Measurements from ENCODE around the gene KIF1A.

The KIF1A gene

DNA sequence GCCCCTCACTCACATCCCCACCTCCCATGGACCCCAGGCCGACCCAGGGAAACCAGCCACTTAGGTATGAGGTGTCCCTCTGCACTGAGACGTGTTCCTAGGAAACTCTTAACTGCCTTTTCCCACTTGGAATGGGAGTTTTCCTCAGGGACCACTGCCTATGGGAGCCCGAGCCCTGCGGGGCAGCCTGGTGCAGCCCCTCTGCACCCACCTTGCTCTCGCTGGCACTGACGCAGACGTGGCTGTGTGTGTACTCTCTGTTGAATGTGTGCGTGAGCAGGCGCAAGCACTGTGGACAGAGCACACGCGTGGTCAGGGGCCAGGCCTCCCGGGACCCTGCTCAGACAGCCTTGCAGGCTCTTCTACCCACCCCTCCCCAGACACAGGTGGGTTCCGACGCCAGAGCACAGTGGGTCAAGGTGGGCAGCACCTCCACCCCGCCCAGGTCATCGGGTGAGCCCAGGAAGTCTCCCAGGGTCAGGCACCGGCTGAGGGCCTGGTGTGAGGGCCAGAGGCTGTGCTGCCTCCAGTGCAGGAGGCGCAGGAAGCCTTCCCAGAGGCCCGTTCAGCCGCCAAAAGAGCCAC lies 98.3 kb downstream of the KIF1A start:
- DNase-seq (ENCODE audit: low read depth): no peak
- no peak overlapping the region for H3K4me3 ChIP-seq (ENCODE audit: control insufficient read depth, low read depth, low read length)
- TF ChIP-seq, protein P1, sequence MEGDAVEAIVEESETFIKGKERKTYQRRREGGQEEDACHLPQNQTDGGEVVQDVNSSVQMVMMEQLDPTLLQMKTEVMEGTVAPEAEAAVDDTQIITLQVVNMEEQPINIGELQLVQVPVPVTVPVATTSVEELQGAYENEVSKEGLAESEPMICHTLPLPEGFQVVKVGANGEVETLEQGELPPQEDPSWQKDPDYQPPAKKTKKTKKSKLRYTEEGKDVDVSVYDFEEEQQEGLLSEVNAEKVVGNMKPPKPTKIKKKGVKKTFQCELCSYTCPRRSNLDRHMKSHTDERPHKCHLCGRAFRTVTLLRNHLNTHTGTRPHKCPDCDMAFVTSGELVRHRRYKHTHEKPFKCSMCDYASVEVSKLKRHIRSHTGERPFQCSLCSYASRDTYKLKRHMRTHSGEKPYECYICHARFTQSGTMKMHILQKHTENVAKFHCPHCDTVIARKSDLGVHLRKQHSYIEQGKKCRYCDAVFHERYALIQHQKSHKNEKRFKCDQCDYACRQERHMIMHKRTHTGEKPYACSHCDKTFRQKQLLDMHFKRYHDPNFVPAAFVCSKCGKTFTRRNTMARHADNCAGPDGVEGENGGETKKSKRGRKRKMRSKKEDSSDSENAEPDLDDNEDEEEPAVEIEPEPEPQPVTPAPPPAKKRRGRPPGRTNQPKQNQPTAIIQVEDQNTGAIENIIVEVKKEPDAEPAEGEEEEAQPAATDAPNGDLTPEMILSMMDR (IDR thresholded peaks at IDR 0.05; ENCODE audit: control insufficient read depth, insufficient read depth, low read depth, low read length, missing control alignments): no peak

DNA sequence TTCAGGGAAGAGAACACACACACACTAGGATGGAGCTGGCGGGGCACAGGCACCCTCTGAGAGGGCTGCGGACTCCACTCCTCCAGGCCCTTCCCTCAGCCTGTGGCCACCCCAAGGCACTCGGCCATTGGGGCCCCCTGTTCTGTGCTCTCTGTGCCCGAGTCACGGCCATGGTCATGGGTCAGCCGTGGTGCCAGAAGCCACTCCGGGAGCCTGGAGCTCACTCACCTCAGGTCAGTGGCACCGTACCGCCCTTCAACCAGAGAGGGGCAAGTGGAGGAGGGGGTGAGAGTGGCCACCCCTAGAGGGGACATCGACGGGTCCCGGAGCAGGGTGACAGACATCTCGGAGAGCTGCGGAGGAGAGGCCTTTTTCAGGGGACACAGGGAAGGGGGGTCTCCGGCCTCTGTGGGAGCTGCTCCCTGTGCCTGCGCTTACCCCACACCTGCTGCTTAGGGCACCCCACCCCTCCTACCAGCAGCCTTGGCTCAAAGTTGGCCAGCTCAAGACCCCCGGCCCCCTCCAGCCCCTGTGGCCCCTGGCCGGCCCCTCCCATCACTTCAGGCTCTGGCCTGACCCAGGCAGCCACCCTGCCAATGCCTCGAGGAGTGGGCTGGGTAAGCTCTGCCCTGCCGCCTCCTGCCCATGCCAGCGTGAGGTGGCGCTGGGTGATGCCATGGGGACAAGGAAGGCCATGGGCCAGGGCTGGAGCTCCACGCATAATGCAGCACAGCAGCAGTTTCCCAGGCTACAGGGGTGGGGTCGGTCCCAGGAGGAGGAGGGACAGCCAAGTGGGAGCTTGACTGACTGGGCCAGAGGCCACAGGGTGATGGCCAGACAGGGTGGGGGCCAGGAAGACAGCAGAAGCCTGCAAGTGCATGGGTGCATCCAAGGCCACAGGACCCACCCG lies 99.1 kb downstream of the KIF1A start:
- TF ChIP-seq, protein P1 (IDR thresholded peaks at IDR 0.05; ENCODE audit: control insufficient read depth, insufficient read depth, low read depth, low read length, missing control alignments): no peak
- H3K4me3 ChIP-seq (ENCODE audit: control insufficient read depth, low read depth, low read length): no peak overlapping the region

DNA sequence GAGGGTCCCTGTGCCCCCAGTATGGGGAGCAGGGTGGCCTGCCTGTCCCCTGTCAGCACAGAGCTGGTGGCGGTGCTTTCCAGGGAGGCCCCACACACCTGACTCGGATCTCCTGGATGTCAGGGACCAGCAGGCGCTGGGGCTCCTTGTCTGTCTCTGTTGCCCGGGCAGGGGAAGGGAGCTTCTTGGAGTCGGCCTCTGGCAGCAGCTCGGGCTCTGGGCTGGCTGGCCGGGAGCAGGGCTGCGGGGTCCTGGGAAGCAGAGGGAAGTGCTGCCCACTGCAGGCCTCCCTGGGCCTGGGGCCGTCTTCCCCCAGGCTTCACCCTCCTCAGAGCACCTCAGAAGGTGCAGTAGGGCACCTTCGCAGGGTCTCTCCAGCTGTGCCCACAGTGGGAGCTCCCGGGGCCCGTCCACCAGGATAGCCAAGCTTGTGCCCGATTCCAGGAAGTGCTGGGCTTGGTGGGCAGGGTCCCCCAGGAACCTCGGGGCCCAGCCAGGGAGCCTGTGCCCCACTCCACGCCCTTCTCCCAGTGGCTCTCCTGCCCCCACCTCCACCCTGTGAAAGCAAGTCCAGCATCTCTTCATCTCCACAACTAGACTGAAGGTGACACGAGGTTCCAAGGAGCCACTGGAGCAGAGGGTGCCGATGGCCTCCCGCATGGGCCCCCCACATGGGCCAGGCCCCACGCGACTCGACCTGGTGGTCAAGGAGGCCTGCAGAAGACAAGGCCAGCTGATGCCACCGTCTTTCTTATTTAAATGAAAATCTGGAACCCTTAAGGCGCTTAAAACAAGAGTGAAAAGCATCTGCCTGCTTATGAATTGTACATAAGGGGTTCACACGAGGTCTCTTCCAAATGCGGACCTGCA lies 100.1 kb downstream of the KIF1A start:
- TF ChIP-seq, protein P1 (IDR thresholded peaks at IDR 0.05; ENCODE audit: control insufficient read depth, insufficient read depth, low read depth, low read length, missing control alignments): no peak
- no peak overlapping the region for H3K4me3 ChIP-seq (ENCODE audit: control insufficient read depth, low read depth, low read length)
- DNase-seq (ENCODE audit: low read depth): no peak

More for the DNA sequence above, 99.1 kb downstream of the KIF1A start:
- no peak for DNase-seq (ENCODE audit: low read depth)

DNA sequence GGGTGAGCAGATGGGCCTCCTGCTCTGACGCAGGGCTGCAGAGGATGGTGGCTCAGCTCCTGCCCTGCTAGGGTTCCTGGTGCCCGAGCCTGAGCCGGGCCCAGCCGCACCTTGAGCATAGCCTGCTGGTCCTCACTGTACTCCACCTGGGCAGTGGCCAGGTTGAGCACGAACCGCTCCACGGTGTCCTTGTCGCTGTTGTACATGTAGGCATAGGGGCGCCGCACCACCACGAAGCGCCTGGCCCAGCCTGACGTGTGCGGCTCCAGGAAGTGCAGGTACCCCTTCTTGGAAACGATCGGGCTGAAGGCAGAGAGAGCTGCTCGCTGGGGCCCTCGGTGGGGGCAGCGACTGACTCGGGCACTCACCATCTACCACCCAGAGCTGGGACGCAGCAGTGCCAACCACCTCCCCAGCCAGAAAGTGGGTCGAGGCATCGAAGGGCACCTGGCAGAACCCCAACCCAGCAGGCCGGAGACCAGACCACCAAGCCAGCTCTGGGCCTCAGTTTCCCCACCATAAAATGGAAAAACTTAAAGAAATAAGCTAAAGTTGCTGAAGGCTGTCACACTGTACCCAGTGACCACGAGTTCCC lies 101.0 kb downstream of the KIF1A start:
- DNase-seq (ENCODE audit: low read depth): no peak
- TF ChIP-seq, protein P1 (IDR thresholded peaks at IDR 0.05; ENCODE audit: control insufficient read depth, insufficient read depth, low read depth, low read length, missing control alignments): no peak

DNA sequence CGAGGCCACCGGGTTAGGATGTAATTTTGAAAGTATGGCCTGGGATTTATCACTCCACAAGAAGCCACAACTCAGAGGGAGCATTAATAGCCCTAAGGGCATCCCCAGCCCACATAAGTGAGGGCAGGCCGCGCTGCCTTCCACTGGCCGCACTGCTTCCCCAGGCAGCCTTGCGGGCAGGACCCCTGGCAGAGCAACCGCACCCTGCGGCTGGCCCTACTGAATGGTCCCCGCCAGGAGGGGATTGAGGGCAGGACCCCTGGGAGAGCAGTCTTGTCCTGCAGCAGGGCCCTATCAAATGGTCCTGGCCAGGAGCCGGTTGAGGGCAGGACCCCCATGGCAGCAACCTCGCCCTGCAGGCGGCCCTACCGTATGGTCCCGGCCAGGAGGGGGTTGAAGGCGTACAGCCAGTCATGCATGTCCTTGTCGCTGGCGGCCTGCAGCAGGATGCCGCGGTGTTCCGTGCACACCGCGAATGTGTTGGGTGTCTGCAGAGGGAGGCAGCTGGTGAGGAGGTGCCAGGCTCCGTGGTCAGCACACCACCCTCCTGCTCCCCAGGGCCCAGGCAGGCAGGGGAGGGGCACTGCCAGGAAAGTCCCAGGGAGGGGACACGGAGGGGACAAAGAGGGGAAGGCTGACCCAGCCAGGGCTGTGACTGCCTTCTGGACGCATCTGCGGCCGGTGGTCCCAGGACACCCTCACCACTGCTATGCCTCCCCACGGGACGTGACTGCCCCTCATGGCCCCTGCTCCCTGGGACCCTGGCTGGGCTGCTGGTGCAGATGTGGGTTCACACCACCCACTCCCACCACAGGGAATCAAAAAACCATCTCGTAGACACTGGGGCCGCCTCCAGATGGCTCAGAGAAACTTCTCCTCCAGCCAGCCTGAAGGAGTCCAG lies 102.1 kb downstream of the KIF1A start:
- DNase-seq (ENCODE audit: low read depth): no peak
- H3K4me3 ChIP-seq (ENCODE audit: control insufficient read depth, low read depth, low read length): no peak overlapping the region
- TF ChIP-seq, protein P1 (IDR thresholded peaks at IDR 0.05; ENCODE audit: control insufficient read depth, insufficient read depth, low read depth, low read length, missing control alignments): no peak

More for the DNA sequence above, 101.0 kb downstream of the KIF1A start:
- no peak overlapping the region for H3K4me3 ChIP-seq (ENCODE audit: control insufficient read depth, low read depth, low read length)

Data from AG09309 (cell line).